Kidney (tissue), 14 donors: ENCODE results near the gene INPP5K. TPM values are rescaled to one million over a fixed set of nuclear protein-coding genes. Genes with fewer than 3 reads are reported as not detected.

Experiments used
- DNase-seq, 5 donors: peaks; one replicate each; pipeline ENCODE4 v3.0.0-alpha.2; 2013 to 2020
- FAIRE-seq: peaks from 2 replicates; lab custom pipeline; 2012; peaks lifted over from hg19 to GRCh38; lab: Jason Lieb, UNC
- H3K27ac ChIP-seq, 2 donors: one replicate each; pipeline ENCODE4 v1.7.0; 2013; ENCODE audit warnings: low read depth in 2 of 2, low read length in 2 of 2, inconsistent platforms in 1 of 2
- H3K27me3 ChIP-seq: one replicate; pipeline ENCODE4 v1.7.1; 2013; ENCODE audit warnings: low read length, inconsistent platforms; ENCODE audit not compliant: control insufficient read depth, insufficient read depth
- H3K36me3 ChIP-seq, 3 donors: one replicate each; pipeline versions ENCODE4 v1.7.0 to v1.7.1; 2013; ENCODE audit warnings: low read length in 3 of 3, control low read depth in 1 of 3, inconsistent platforms in 1 of 3; ENCODE audit not compliant: insufficient read depth in 3 of 3, control insufficient read depth in 2 of 3
- H3K4me1 ChIP-seq, 3 donors: one replicate each; pipeline versions ENCODE4 v1.7.0 to v1.7.1; 2013; ENCODE audit warnings: low read length in 3 of 3, inconsistent platforms in 1 of 3, low read depth in 1 of 3; ENCODE audit not compliant: control insufficient read depth in 2 of 3, insufficient read depth in 2 of 3
- H3K4me3 ChIP-seq, 3 donors: one replicate each; pipeline versions ENCODE4 v1.7.0 to v1.8.1; 2013; ENCODE audit warnings: low read length in 3 of 3, control low read depth in 1 of 3, inconsistent platforms in 1 of 3
- H3K9ac ChIP-seq, 3 donors: one replicate each; pipeline versions ENCODE4 v1.7.0 to v1.7.1; 2013; ENCODE audit warnings: low read length in 3 of 3, control low read depth in 1 of 3, inconsistent platforms in 1 of 3
- H3K9me3 ChIP-seq, 3 donors: one replicate each; pipeline versions ENCODE4 v1.7.0 to v1.7.1; 2013; ENCODE audit warnings: low read length in 3 of 3, control low read depth in 1 of 3, inconsistent platforms in 1 of 3; ENCODE audit not compliant: control insufficient read depth in 2 of 3, insufficient read depth in 1 of 3
- intact Hi-C: fragments of 100-400 bp; cut with DNase I; formaldehyde crosslinking; loops from one replicate; pipeline ENCODE4 v1.11.1; 2022
- polyA plus RNA-seq: library from polyadenylated mRNA; stranded (reverse); fragments of 350-450 nt; fragmentation: Illumina TruSeq; extraction: RNeasy Lipid Tissue Mini Kit (QIAGEN cat#74804); gene quantifications from one replicate; pipeline ENCODE4 v1.2.3, GENCODE V29; 2014; ENCODE audit warnings: low read depth, low replicate concordance; ENCODE audit not compliant: insufficient read depth
- total RNA-seq: library from RNA; stranded (reverse); fragmentation: NEBNext Ultra II Directional; extraction: Animal tissue kit (Norgen Biotek cat#: 25700); gene quantifications from one replicate; pipeline ENCODE4 v1.2.1, GENCODE V29; 2021
- TF ChIP-seq, protein P1 (sequence below): IDR thresholded peaks from 3 replicates; pipeline ENCODE4 v1.5.1; 2012; ENCODE audit warnings: mild to moderate bottlenecking, moderate library complexity, borderline replicate concordance; ENCODE audit not compliant: insufficient read depth; ENCODE audit errors: extremely low read depth
- donor health status: control.
- donor health status: control.
- donor health status: control.
- donor health status: control.
- donor health status: control.
- donor health status: DM: yes; HTN: yes; CAD: no.
- donor health status: Normal renal cell carcinoma (clear cell type).

Gene INPP5K
- total and polyA plus RNA-seq, 2 donors from 2014 or later = 36.1 to 46.2 TPM

DNA sequence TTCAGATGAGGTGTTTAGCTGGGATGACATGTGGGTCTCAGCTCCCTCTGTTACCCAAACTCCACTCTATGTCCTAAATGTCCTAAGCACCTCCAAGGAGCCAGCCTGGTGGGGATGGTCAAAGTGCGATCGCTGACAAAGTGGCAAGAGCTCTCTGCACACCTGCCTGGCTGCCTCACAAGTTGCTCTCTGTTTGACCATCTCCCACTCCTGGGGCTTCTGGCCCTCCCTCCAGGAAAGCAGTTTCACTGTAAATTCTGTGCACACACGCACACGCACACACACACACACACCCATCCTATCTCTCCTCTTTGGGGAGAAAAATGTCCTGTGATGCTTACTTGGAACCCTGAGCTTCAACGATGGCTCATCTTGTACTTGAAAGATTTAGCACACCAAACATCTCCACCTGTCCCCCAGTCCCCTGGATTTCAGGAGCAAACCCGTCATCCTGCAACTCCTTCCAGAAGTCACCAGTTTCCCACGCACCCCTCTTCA is 44.5 kb upstream of the INPP5K start:
- Histone ChIP-seq H3K36me3 (peaks cover 0 to 11% (median 4%) of the 10 kb centered on the region in 3 donors), H3K4me3 (peak overlapping the region; percentile 32 to 73 (median 70)), H3K9me3 (no peaks in the 10 kb centered on the region), H3K27me3 (no peaks in the 10 kb centered on the region), H3K9ac (peak overlapping the region; percentile 9 to 65 (median 30)), H3K27ac (no peak overlapping the region), H3K4me1 (peaks cover 3 to 26% (median 24%) of the 10 kb centered on the region in 3 donors)
- intact Hi-C loops = no loop called here
- TF ChIP-seq, protein P1, sequence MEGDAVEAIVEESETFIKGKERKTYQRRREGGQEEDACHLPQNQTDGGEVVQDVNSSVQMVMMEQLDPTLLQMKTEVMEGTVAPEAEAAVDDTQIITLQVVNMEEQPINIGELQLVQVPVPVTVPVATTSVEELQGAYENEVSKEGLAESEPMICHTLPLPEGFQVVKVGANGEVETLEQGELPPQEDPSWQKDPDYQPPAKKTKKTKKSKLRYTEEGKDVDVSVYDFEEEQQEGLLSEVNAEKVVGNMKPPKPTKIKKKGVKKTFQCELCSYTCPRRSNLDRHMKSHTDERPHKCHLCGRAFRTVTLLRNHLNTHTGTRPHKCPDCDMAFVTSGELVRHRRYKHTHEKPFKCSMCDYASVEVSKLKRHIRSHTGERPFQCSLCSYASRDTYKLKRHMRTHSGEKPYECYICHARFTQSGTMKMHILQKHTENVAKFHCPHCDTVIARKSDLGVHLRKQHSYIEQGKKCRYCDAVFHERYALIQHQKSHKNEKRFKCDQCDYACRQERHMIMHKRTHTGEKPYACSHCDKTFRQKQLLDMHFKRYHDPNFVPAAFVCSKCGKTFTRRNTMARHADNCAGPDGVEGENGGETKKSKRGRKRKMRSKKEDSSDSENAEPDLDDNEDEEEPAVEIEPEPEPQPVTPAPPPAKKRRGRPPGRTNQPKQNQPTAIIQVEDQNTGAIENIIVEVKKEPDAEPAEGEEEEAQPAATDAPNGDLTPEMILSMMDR = no peak
- no peak for FAIRE-seq
- peak in 1 of 5 donors; percentile 13 for DNase-seq

DNA sequence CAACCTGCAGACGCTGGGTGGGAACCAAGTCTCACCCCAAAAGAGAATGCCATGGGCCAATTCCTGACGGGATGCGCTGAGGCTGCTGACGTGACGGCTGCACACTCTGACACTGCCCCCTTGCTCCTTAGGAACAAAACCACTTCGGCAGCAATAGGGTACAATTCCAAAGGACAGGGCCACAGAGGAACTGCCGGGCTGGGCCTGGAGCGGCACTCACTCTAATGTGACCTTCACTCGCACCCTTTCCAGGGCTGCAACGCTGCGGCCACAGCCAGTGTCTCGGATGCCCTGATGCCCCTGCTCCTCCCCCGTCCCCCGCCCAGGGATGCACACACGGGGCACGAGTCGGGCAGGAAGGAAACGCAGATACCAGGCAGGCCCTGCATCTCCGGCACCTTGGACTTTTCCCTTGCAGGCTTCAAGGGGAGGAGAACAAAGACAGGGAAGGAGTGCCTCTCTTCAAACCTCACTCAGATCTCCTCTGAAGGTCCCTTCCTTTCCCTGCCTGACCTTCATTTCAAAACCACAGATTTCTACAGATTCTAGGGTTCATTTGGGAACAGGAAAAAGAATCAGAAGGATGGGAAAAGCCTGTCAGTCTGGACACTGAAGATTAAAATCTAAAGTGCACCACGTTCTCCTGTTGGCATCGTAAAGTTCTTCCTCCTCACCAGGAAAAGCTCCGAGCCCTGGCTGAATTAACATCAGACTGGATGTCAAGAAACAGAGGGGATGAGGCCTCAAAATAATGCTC is 43.9 kb upstream of the INPP5K start:
- Histone ChIP-seq H3K27me3 (no peaks in the 10 kb centered on the region), H3K27ac (peak overlapping the region in 1 of 2 donors; percentile 36), H3K4me1 (peaks cover 3 to 28% (median 26%) of the 10 kb centered on the region in 3 donors), H3K9me3 (no peaks in the 10 kb centered on the region), H3K9ac (peak overlapping the region in 2 of 3 donors; percentile 19 to 65), H3K4me3 (peak overlapping the region in 2 of 3 donors; percentile 9 to 13), H3K36me3 (peaks cover 0 to 12% (median 4%) of the 10 kb centered on the region in 3 donors)
- no peak for FAIRE-seq
- TF ChIP-seq, protein P1 = no peak
- peak in 2 of 5 donors; percentile 50 to 75 for DNase-seq
- intact Hi-C loops = no loop called here

DNA sequence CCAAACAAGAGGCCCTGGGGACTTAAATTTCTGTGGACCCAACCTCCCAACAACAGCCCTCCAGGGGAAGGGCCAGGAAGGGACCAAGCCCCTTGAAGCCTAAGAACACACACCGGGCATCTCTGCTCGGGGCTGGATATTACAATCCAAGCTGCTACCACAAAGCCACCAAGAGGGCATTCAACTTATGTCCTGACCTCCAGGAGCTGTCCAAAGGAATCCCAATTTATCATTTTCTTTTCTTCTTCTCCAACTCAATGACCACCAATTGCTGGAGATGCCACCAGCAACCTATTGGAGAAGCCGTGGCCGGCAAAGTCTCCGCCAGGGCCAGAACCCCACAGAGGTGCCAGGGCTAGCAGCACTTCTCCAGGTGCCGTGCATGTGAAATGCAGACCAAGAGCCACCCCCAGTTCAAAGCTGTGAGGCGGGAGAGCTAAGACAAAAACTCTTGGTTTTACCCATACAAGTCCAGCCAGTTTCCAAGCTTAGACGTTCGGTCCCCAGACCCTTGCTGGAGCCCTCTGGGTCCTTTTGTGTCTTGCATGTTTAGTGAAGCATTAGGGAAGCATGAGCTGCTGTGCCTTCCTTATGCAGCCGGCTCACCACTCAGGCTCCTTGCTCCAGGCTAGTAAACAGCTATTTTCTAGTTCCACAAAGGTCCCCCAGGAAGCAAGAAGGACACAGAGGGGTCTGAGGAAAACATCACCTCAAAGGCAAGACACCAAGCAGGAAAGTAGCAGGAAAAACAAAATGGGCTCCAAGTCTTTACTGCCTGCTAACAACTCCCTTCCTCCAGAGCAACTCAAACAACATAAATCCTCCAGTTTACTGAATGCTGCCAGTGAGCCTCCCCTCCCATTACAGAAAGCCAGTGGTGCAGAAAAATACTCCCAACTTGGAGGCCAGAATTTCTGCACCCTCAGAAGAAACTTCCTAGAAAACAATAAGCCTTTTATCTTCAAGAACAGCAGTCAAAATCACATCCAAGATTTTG is 42.9 kb upstream of the INPP5K start:
- peak overlapping the region in 1 of 3 donors; percentile 12 for H3K9ac ChIP-seq
- FAIRE-seq (no peak), DNase-seq (peak in 4 of 5 donors; percentile 28 to 88 (median 70))
- TF ChIP-seq, protein P1 = no peak
- H3K36me3 ChIP-seq = peaks cover 0 to 12% (median 4%) of the 10 kb centered on the region in 3 donors
- H3K27me3 ChIP-seq = no peaks in the 10 kb centered on the region
- H3K9me3 ChIP-seq = no peaks in the 10 kb centered on the region
- intact Hi-C loops = no loop called here
- peak overlapping the region in 1 of 3 donors; percentile 9 for H3K4me3 ChIP-seq
- peaks cover 3 to 34% (median 26%) of the 10 kb centered on the region in 3 donors for H3K4me1 ChIP-seq
- no peak overlapping the region for H3K27ac ChIP-seq
